ENCODE data around the gene CSF3R. TPM values are rescaled to one million over a fixed set of nuclear protein-coding genes. Genes with fewer than 3 reads are reported as not detected.

CSF3R gene
- total RNA-seq, 4 donors from 2014 or later, result 18.9 to 258 (median 41.8) TPM

GRCh38 chr1:36525166-36525565 is 42.5 kb upstream of the CSF3R start:
- no peak for TF ChIP-seq CTCF (IDR thresholded peaks at IDR 0.05)
- ATAC-seq (ENCODE audit: low FRiP score) (no peak), DNase-seq (ENCODE audit: low spot score) (no peak)

GRCh38 chr1:36524359-36525062 is 41.8 kb upstream of the CSF3R start:
- ATAC-seq (ENCODE audit: low FRiP score), result no peak
- no peak for TF ChIP-seq CTCF (IDR thresholded peaks at IDR 0.05)
- no peak for DNase-seq (ENCODE audit: low spot score)

- no peak for DNase-seq (ENCODE audit: low spot score)
- no peak for TF ChIP-seq CTCF (IDR thresholded peaks at IDR 0.05)
- ATAC-seq (ENCODE audit: low FRiP score), result no peak
Observed at GRCh38 chr1:36523850-36524249, 41.1 kb upstream of the CSF3R start.

GRCh38 chr1:36523230-36523495 is 40.5 kb upstream of the CSF3R start:
- ATAC-seq (ENCODE audit: low FRiP score), result no peak
- no peak for TF ChIP-seq CTCF (IDR thresholded peaks at IDR 0.05)

GRCh38 chr1:36522461-36523229 is 39.9 kb upstream of the CSF3R start:
- ATAC-seq (ENCODE audit: low FRiP score) (no peak), DNase-seq (ENCODE audit: low spot score) (no peak)
- TF ChIP-seq CTCF (IDR thresholded peaks at IDR 0.05), result no peak

More at GRCh38 chr1:36523230-36523495, 40.5 kb upstream of the CSF3R start:
- no peak for DNase-seq (ENCODE audit: low spot score)

GRCh38 chr1:36522021-36522420 is 39.3 kb upstream of the CSF3R start:
- no peak for TF ChIP-seq CTCF (IDR thresholded peaks at IDR 0.05)
- ATAC-seq (ENCODE audit: low FRiP score), result no peak
- DNase-seq (ENCODE audit: low spot score), result no peak

Data from omental fat pad (tissue), 4 donors.